ENCODE data around the gene USP6NL.
A peak's percentile ranks its signal among the peaks of the same experiment; 100 is the strongest.
"Not testable (repeated sequence)": the region's sequence is repeated elsewhere in the genome, so short reads cannot be mapped to it uniquely, and the experiment has no call there.

The USP6NL gene

GRCh38 chr10:11611248-11612020, at the start of gene USP6NL:
TSS of gene USP6NL (minus strand) at chr10:11611650. CDS start at chr10:11597634, 14,016 bp downstream.
- DNase-seq = peak; percentile 25

- no peak for DNase-seq
These were observed 47.4 kb upstream of the USP6NL start for GRCh38 chr10:11658801-11659368.

- no peak for DNase-seq
These were observed 44.4 kb upstream of the USP6NL start for GRCh38 chr10:11655836-11656235.

- no peak for DNase-seq
These were observed 43.2 kb upstream of the USP6NL start for GRCh38 chr10:11654659-11655058.

- no peak for DNase-seq
These were observed 42.5 kb upstream of the USP6NL start for GRCh38 chr10:11653758-11654471.

GRCh38 chr10:11647676-11648075, 36.2 kb upstream of the USP6NL start:
- DNase-seq = no peak

- DNase-seq = no peak
These were observed 35.0 kb upstream of the USP6NL start for GRCh38 chr10:11646450-11646849.

GRCh38 chr10:11643039-11643438, 31.6 kb upstream of the USP6NL start:
- DNase-seq = no peak

GRCh38 chr10:11642566-11642965, 31.1 kb upstream of the USP6NL start:
- no peak for DNase-seq

GRCh38 chr10:11639849-11640764, 28.7 kb upstream of the USP6NL start:
- DNase-seq = no peak

- DNase-seq = no peak
These were observed 27.9 kb upstream of the USP6NL start for GRCh38 chr10:11639362-11639761.

GRCh38 chr10:11638055-11638698, 26.7 kb upstream of the USP6NL start:
- no peak for DNase-seq

- no peak for DNase-seq
These were observed 25.4 kb upstream of the USP6NL start for GRCh38 chr10:11636697-11637303.

- DNase-seq = no peak
These were observed 20.6 kb upstream of the USP6NL start for GRCh38 chr10:11631890-11632587.

- no peak for DNase-seq
These were observed 19.8 kb upstream of the USP6NL start for GRCh38 chr10:11631291-11631690.

- no peak for DNase-seq
These were observed 18.3 kb upstream of the USP6NL start for GRCh38 chr10:11629731-11630130.

GRCh38 chr10:11627941-11628340, 16.5 kb upstream of the USP6NL start:
- not testable (repeated sequence) for DNase-seq

GRCh38 chr10:11626071-11626470, 14.6 kb upstream of the USP6NL start:
- DNase-seq = no peak

GRCh38 chr10:11625019-11625735, 13.7 kb upstream of the USP6NL start:
- DNase-seq = no peak

- no peak for DNase-seq
These were observed 5.8 kb upstream of the USP6NL start for GRCh38 chr10:11617233-11617632.

- no peak for DNase-seq
These were observed 4.6 kb upstream of the USP6NL start for GRCh38 chr10:11616021-11616420.

Measured in DMS79 treated with DMSO at 0.1 percent for 48 hours (cell line).